Measurements from ENCODE around the gene NRTN. TPM values are rescaled to one million over a fixed set of nuclear protein-coding genes. Genes with fewer than 3 reads are reported as not detected.

The NRTN gene
- total and polyA plus RNA-seq, 2 of the 13 experiments (the other 11 are each of a cell fraction or from before 2014, with no cell fraction given): 4.1 to 5.3 TPM

Other genes starting within 250 kb of the NRTN start
- 0.04 and 0.33 TPM in 2 replicates for gene TINCR, start 237.1 kb upstream of the NRTN start, total RNA-seq (2016; rRNA removed; fragmentation: Illumina TruSeq; extraction: Trizol)
- 0.17 and 0.30 TPM in 2 replicates for gene TINCR, start 237.1 kb upstream of the NRTN start, polyA plus RNA-seq (2011; rRNA removed)
- 22.9 and 31.5 TPM in 2 replicates for gene SAFB2, start 182.3 kb upstream of the NRTN start, total RNA-seq (2016; rRNA removed; fragmentation: Illumina TruSeq; extraction: Trizol)
- gene SAFB2, start 182.3 kb upstream of the NRTN start, polyA plus RNA-seq (2011; rRNA removed): 11.2 and 16.8 TPM in 2 replicates
- gene SAFB, start 182.0 kb upstream of the NRTN start, total RNA-seq (2016; rRNA removed; fragmentation: Illumina TruSeq; extraction: Trizol): 28.4 and 43.4 TPM in 2 replicates
- 21.0 and 27.2 TPM in 2 replicates for gene SAFB, start 182.0 kb upstream of the NRTN start, polyA plus RNA-seq (2011; rRNA removed)
- 35.4 and 37.9 TPM in 2 replicates for gene MICOS13, start 124.6 kb upstream of the NRTN start, total RNA-seq (2016; rRNA removed; fragmentation: Illumina TruSeq; extraction: Trizol)
- gene MICOS13, start 124.6 kb upstream of the NRTN start, polyA plus RNA-seq (2011; rRNA removed): 28.8 and 40.0 TPM in 2 replicates
- 2.8 TPM in 2 replicates for gene HSD11B1L, start 124.0 kb upstream of the NRTN start, total RNA-seq (2016; rRNA removed; fragmentation: Illumina TruSeq; extraction: Trizol)
- 3.9 and 4.6 TPM in 2 replicates for gene HSD11B1L, start 124.0 kb upstream of the NRTN start, polyA plus RNA-seq (2011; rRNA removed)
- gene RPL36, start 114.8 kb upstream of the NRTN start, total RNA-seq (2016; rRNA removed; fragmentation: Illumina TruSeq; extraction: Trizol): 706 and 763 TPM in 2 replicates
- 740 and 962 TPM in 2 replicates for gene RPL36, start 114.8 kb upstream of the NRTN start, polyA plus RNA-seq (2011; rRNA removed)
- 50.4 and 76.8 TPM in 2 replicates for gene LONP1, start 84.9 kb upstream of the NRTN start, total RNA-seq (2016; rRNA removed; fragmentation: Illumina TruSeq; extraction: Trizol)
- gene LONP1, start 84.9 kb upstream of the NRTN start, polyA plus RNA-seq (2011; rRNA removed): 59.5 and 69.0 TPM in 2 replicates
- gene CATSPERD, start 84.4 kb upstream of the NRTN start, total RNA-seq (2016; rRNA removed; fragmentation: Illumina TruSeq; extraction: Trizol): not detected in 2 replicates
- 0.04 TPM in 1 of 2 replicates, not detected in the other for gene CATSPERD, start 84.4 kb upstream of the NRTN start, polyA plus RNA-seq (2011; rRNA removed)
- 0.77 and 2.3 TPM in 2 replicates for gene PRR22, start 20.3 kb upstream of the NRTN start, total RNA-seq (2016; rRNA removed; fragmentation: Illumina TruSeq; extraction: Trizol)
- gene PRR22, start 20.3 kb upstream of the NRTN start, polyA plus RNA-seq (2011; rRNA removed): 0.84 and 1.0 TPM in 2 replicates
- gene DUS3L, start 13.9 kb upstream of the NRTN start, total RNA-seq (2016; rRNA removed; fragmentation: Illumina TruSeq; extraction: Trizol): 20.6 and 25.1 TPM in 2 replicates
- gene DUS3L, start 13.9 kb upstream of the NRTN start, polyA plus RNA-seq (2011; rRNA removed): 13.3 and 15.6 TPM in 2 replicates
- 5.0 and 8.2 TPM in 2 replicates for gene FUT6, start 34.6 kb downstream of the NRTN start, total RNA-seq (2016; rRNA removed; fragmentation: Illumina TruSeq; extraction: Trizol)
- 27.7 and 53.3 TPM in 2 replicates for gene FUT6, start 34.6 kb downstream of the NRTN start, polyA plus RNA-seq (2011; rRNA removed)
- gene FUT3, start 46.4 kb downstream of the NRTN start, total RNA-seq (2016; rRNA removed; fragmentation: Illumina TruSeq; extraction: Trizol): 0.20 and 0.53 TPM in 2 replicates
- 1.1 and 1.6 TPM in 2 replicates for gene FUT3, start 46.4 kb downstream of the NRTN start, polyA plus RNA-seq (2011; rRNA removed)
- not detected in 2 replicates for gene FUT5, start 65.5 kb downstream of the NRTN start, total RNA-seq (2016; rRNA removed; fragmentation: Illumina TruSeq; extraction: Trizol)
- 0.03 and 0.10 TPM in 2 replicates for gene FUT5, start 65.5 kb downstream of the NRTN start, polyA plus RNA-seq (2011; rRNA removed)
- gene NDUFA11, start 98.7 kb downstream of the NRTN start, total RNA-seq (2016; rRNA removed; fragmentation: Illumina TruSeq; extraction: Trizol): 378 and 396 TPM in 2 replicates
- gene NDUFA11, start 98.7 kb downstream of the NRTN start, polyA plus RNA-seq (2011; rRNA removed): 286 and 302 TPM in 2 replicates
- 1.2 and 2.4 TPM in 2 replicates for gene VMAC, start 99.8 kb downstream of the NRTN start, total RNA-seq (2016; rRNA removed; fragmentation: Illumina TruSeq; extraction: Trizol)
- 2.4 and 3.1 TPM in 2 replicates for gene VMAC, start 99.8 kb downstream of the NRTN start, polyA plus RNA-seq (2011; rRNA removed)
- gene CAPS, start 109.2 kb downstream of the NRTN start, total RNA-seq (2016; rRNA removed; fragmentation: Illumina TruSeq; extraction: Trizol): 1.7 and 3.1 TPM in 2 replicates
- 3.1 and 4.5 TPM in 2 replicates for gene CAPS, start 109.2 kb downstream of the NRTN start, polyA plus RNA-seq (2011; rRNA removed)
- 37.2 and 39.5 TPM in 2 replicates for gene RANBP3, start 173.1 kb downstream of the NRTN start, total RNA-seq (2016; rRNA removed; fragmentation: Illumina TruSeq; extraction: Trizol)
- gene RANBP3, start 173.1 kb downstream of the NRTN start, polyA plus RNA-seq (2011; rRNA removed): 149 and 151 TPM in 2 replicates